ENCODE data around the gene ZSCAN20.

DNA sequence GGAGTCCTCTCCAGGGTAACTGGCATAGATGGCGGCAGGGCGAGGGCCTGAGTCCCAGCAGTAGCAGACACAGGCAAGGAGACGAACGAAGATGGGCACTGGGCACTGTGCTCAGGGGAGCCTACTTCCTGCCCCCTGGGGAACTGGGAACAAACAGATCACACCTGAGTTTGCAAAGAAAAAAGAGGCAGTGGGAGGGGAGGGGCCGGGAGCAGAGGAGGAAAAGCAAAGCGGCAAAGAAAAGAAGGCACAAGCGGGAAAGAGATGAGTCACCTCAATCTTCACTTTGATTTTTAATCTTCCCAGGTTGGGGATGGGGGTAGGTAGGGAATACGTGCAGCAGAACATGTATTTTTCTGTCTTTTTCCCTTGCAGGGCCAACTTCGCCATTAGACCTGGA, 44.0 kb downstream of the ZSCAN20 start:
- TF ChIP-seq POLR2A (IDR thresholded peaks at IDR 0.05) (no peak), POLR2AphosphoS5 (IDR thresholded peaks at IDR 0.05) (no peak), EP300 (IDR thresholded peaks at IDR 0.05) (no peak)
- TF ChIP-seq, protein P1, sequence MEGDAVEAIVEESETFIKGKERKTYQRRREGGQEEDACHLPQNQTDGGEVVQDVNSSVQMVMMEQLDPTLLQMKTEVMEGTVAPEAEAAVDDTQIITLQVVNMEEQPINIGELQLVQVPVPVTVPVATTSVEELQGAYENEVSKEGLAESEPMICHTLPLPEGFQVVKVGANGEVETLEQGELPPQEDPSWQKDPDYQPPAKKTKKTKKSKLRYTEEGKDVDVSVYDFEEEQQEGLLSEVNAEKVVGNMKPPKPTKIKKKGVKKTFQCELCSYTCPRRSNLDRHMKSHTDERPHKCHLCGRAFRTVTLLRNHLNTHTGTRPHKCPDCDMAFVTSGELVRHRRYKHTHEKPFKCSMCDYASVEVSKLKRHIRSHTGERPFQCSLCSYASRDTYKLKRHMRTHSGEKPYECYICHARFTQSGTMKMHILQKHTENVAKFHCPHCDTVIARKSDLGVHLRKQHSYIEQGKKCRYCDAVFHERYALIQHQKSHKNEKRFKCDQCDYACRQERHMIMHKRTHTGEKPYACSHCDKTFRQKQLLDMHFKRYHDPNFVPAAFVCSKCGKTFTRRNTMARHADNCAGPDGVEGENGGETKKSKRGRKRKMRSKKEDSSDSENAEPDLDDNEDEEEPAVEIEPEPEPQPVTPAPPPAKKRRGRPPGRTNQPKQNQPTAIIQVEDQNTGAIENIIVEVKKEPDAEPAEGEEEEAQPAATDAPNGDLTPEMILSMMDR (IDR thresholded peaks at IDR 0.05), result no peak
